Measurements from ENCODE around the gene VAMP2. TPM values are rescaled to one million over a fixed set of nuclear protein-coding genes. Genes with fewer than 3 reads are reported as not detected.

Gene VAMP2
- total and polyA plus RNA-seq, 2 of the 4 experiments (the other 2 are of a cell fraction) = 2.3 to 33.3 TPM

- TF ChIP-seq SMC3 (IDR thresholded peaks at IDR 0.05; ENCODE audit: low read depth, low read length) = no peak
These were observed 16.2 kb downstream of the VAMP2 start (continued) for GRCh38 chr17:8146381-8147140.

- Histone ChIP-seq H4K5ac (ENCODE audit: low read depth, low read length) (no peak overlapping the region), H3K9ac (ENCODE audit: low read depth, low read length) (no peak overlapping the region), H3K14ac (replicated peaks; ENCODE audit: low read depth, low read length) (no peak overlapping the region), H3K27ac (ENCODE audit: insufficient read depth, low read length) (no peak overlapping the region), H3K79me1 (ENCODE audit: low read depth in 1 of 2, low read length in 2 of 2) (peaks cover 3 to 8% of the 10 kb centered on the region in 2 experiments; a peak in 2 of 4 replicates), H4K20me1 (ENCODE audit: insufficient read depth, low read length) (peaks cover 3% of the 10 kb centered on the region), H3K4me2 (ENCODE audit: low read depth, low read length) (no peak overlapping the region), H3K27me3 (ENCODE audit: control insufficient read depth, insufficient read depth, low read length) (no peaks in the 10 kb centered on the region), H2BK120ac (ENCODE audit: low read depth, low read length) (no peak overlapping the region), H3K9me3 (ENCODE audit: control insufficient read depth, insufficient read depth, low read length) (no peaks in the 10 kb centered on the region), H3K23ac (ENCODE audit: low read depth, low read length) (no peak overlapping the region), H4K8ac (ENCODE audit: low read depth in 2 of 2, low read length in 2 of 2) (no peak overlapping the region), H2BK20ac (ENCODE audit: low read depth, low read length) (no peak overlapping the region), H3K56ac (ENCODE audit: extremely low read depth, insufficient read depth, low read length) (no peak overlapping the region), H2AK5ac (ENCODE audit: low read depth, low read length) (no peak overlapping the region), H3K36me3 (ENCODE audit: control insufficient read depth, insufficient read depth, low read length) (peaks cover 67% of the 10 kb centered on the region), H2AK9ac (replicated peaks; ENCODE audit: low read depth, low read length, poor library complexity) (no peak overlapping the region), H4K91ac (ENCODE audit: insufficient read depth, low read depth, low read length) (no peak overlapping the region), H3K9me1 (ENCODE audit: insufficient read depth, low read length) (peaks cover 3% of the 10 kb centered on the region; the same call in 1 of the 2 replicates), H2AFZ (replicated peaks; ENCODE audit: low read length, poor library complexity) (no peak overlapping the region), H2BK15ac (ENCODE audit: low read depth, low read length) (no peak overlapping the region), H3K4me3 (ENCODE audit: insufficient read depth, low read depth, low read length) (no peak overlapping the region), H2BK5ac (ENCODE audit: low read depth, low read length, poor library complexity, severe bottlenecking) (no peak overlapping the region), H3K4me1 (ENCODE audit: control insufficient read depth, insufficient read depth, low read length) (peaks cover 3% of the 10 kb centered on the region), H3K4ac (ENCODE audit: low read depth, low read length) (no peak overlapping the region), H3K18ac (ENCODE audit: low read depth, low read length) (no peak overlapping the region)
- dilution Hi-C loops (cut with HindIII; ENCODE audit: low sequenced_read_pairs, unreplicated experiment) = no loop called here
- 89% methylated on average over 5 of the region's 12 CpGs; no CpG with 5 or more reads in 1 of the 2 experiments for WGBS, 2 experiments (ENCODE audit: extremely low coverage in 2 of 2, insufficient read length in 1 of 2)
- intact Hi-C loops (cut with micrococcal nuclease) = no loop called here
- no peak for ATAC-seq (ENCODE audit: low read depth)
- BruUV-seq (replicated peaks) = no TSS peak
- ChIA-PET CTCF (no interaction called here), POLR2A (ENCODE audit: unreplicated experiment) (no interaction called here)
- in situ Hi-C loops (cut with MboI; ENCODE audit: low sequenced_read_pairs) = no loop called here
- no peak for DNase-seq
- TF ChIP-seq USF2 (IDR thresholded peaks at IDR 0.05; ENCODE audit: low read depth, low read length) = no peak
- TF ChIP-seq NFE2L2 (IDR thresholded peaks at IDR 0.05; ENCODE audit: low read depth, low read length) = no peak
- TF ChIP-seq FOS (IDR thresholded peaks at IDR 0.05; ENCODE audit: low read depth, low read length) = no peak
- TF ChIP-seq RCOR1 (IDR thresholded peaks at IDR 0.05; ENCODE audit: insufficient replicate concordance, low read length) = no peak
- no peak for TF ChIP-seq POLR2A (IDR thresholded peaks at IDR 0.05; ENCODE audit: low read depth, low read length)
- TF ChIP-seq CTCF (conservative IDR thresholded peaks at IDR 0.05; ENCODE audit: low read depth, low read length) = no peak
- TF ChIP-seq SMC3 (IDR thresholded peaks at IDR 0.05; ENCODE audit: low read depth, low read length) = no peak
- TF ChIP-seq RFX5 (IDR thresholded peaks at IDR 0.05; ENCODE audit: low read depth, low read length) = no peak
- TF ChIP-seq MAFK (IDR thresholded peaks at IDR 0.05; ENCODE audit: low read depth, low read length) = no peak
- TF ChIP-seq RAD21 (IDR thresholded peaks at IDR 0.05; ENCODE audit: low read length) = no peak
- TF ChIP-seq CHD1 (IDR thresholded peaks at IDR 0.05; ENCODE audit: low read depth, low read length) = no peak
- no peak for TF ChIP-seq MXI1 (IDR thresholded peaks at IDR 0.05; ENCODE audit: borderline replicate concordance, low read depth, low read length)
- no peak for TF ChIP-seq BHLHE40 (IDR thresholded peaks at IDR 0.05; ENCODE audit: low read depth, low read length)
- TF ChIP-seq CEBPB (IDR thresholded peaks at IDR 0.05; ENCODE audit: low read depth, low read length) = no peak
These were observed 16.9 kb downstream of the VAMP2 start for GRCh38 chr17:8145811-8146210.
